Activated CD8-positive, alpha-beta memory T cell treated with anti-CD3 and anti-CD28 coated beads, Interleukin-2, amount 50 U/mL, for 1 hour (primary cell): ENCODE results near the gene RGS6.

Experiments
- DNase-seq: peaks from one replicate; pipeline ENCODE4 v3.0.0-alpha.2; 2020; ENCODE audit errors: extremely low read depth

The RGS6 gene

GRCh38 chr14:72523424-72524294, 591.4 kb downstream of the RGS6 start:
- no peak for DNase-seq

GRCh38 chr14:72524295-72524629, 592.0 kb downstream of the RGS6 start:
- no peak for DNase-seq

- DNase-seq = no peak
Measured at GRCh38 chr14:72525087-72525915, 593.1 kb downstream of the RGS6 start.

GRCh38 chr14:72527591-72527990, 595.4 kb downstream of the RGS6 start:
- no peak for DNase-seq

GRCh38 chr14:72528059-72528862, 596.0 kb downstream of the RGS6 start:
- DNase-seq = no peak

GRCh38 chr14:72528863-72529175, 596.6 kb downstream of the RGS6 start:
- no peak for DNase-seq

- DNase-seq = no peak
Measured at GRCh38 chr14:72532686-72533454, 600.6 kb downstream of the RGS6 start.

GRCh38 chr14:72535485-72535884, 603.3 kb downstream of the RGS6 start:
- DNase-seq = no peak

GRCh38 chr14:72538387-72538786, 606.2 kb downstream of the RGS6 start:
- no peak for DNase-seq

- no peak for DNase-seq
Measured at GRCh38 chr14:72539661-72540315, 607.6 kb downstream of the RGS6 start.

- DNase-seq = no peak
Measured at GRCh38 chr14:72540836-72541235, 608.6 kb downstream of the RGS6 start.

- no peak for DNase-seq
Measured at GRCh38 chr14:72541546-72541945, 609.3 kb downstream of the RGS6 start.

- DNase-seq = no peak
Measured at GRCh38 chr14:72543341-72543740, 611.1 kb downstream of the RGS6 start.

GRCh38 chr14:72544615-72545387, 612.6 kb downstream of the RGS6 start:
- no peak for DNase-seq

- DNase-seq = no peak
Measured at GRCh38 chr14:72545411-72546311, 613.4 kb downstream of the RGS6 start.

GRCh38 chr14:72546344-72547016, 614.3 kb downstream of the RGS6 start:
- DNase-seq = no peak

GRCh38 chr14:72547999-72548398, 615.8 kb downstream of the RGS6 start:
- DNase-seq = no peak

GRCh38 chr14:72549026-72549425, 616.8 kb downstream of the RGS6 start:
- no peak for DNase-seq

- DNase-seq = no peak
Measured at GRCh38 chr14:72549854-72550253, 617.6 kb downstream of the RGS6 start.
